PC-9 (cell line): ENCODE results near the gene EIF4EBP3. TPM values are rescaled to one million over a fixed set of nuclear protein-coding genes. Genes with fewer than 3 reads are reported as not detected.

Experiments used
- BruUV-seq: library from RNA; stranded (reverse); fragments of 400-500 nt; replicated peaks from 2 replicates; lab custom pipeline; 2021; lab: Mats Ljungman, UMichigan
- CTCF ChIA-PET: fragments of 300-600 bp; sonication (Branson Sonifier 250); formaldehyde crosslinking; loops from one replicate; lab custom pipeline; 2022; ENCODE audit warnings: antibody characterized with exemption; lab: Charles Lee
- POLR2A ChIA-PET: fragments of 300-600 bp; sonication (Branson Sonifier 250); formaldehyde crosslinking; loops from one replicate; lab custom pipeline; 2022; ENCODE audit warnings: antibody characterized with exemption; ENCODE audit not compliant: unreplicated experiment; lab: Charles Lee
- DNase-seq, 2 experiments: peaks; one replicate each; pipeline versions ENCODE4 v3.0.0 to v3.0.0-alpha.2; 2015 to 2022; ENCODE audit warnings: mixed read lengths in 1 of 2
- H2AFZ ChIP-seq: fragments of 200-600 bp; sonication (generic); 2 replicates; pipeline ENCODE4 v1.8.1; 2017; ENCODE audit warnings: antibody characterized with exemption
- H3F3A ChIP-seq: fragments of 200-600 bp; sonication (generic); 2 replicates; pipeline ENCODE4 v1.8.1; 2017; ENCODE audit warnings: antibody characterized with exemption, mild to moderate bottlenecking, low read depth; ENCODE audit not compliant: insufficient read depth
- H3K27ac ChIP-seq: fragments of 200-600 bp; sonication (generic); 2 replicates; pipeline ENCODE4 v1.6.1; 2016; ENCODE audit warnings: mixed run types
- H3K27me3 ChIP-seq: fragments of 200-600 bp; sonication (generic); 2 replicates; pipeline ENCODE4 v1.6.1; 2016; ENCODE audit warnings: low read depth, mixed run types; ENCODE audit not compliant: insufficient read depth
- H3K36me3 ChIP-seq: fragments of 200-600 bp; sonication (generic); 2 replicates; pipeline ENCODE4 v1.6.1; 2016; ENCODE audit warnings: low read depth, mixed run types
- H3K4me1 ChIP-seq: fragments of 200-600 bp; sonication (generic); replicated peaks from 2 replicates; pipeline ENCODE4 v1.6.1; 2016; ENCODE audit warnings: mixed run types; ENCODE audit not compliant: insufficient read depth
- H3K4me2 ChIP-seq: fragments of 200-600 bp; sonication (generic); 2 replicates; pipeline ENCODE4 v1.6.1; 2017; ENCODE audit warnings: mixed run types
- H3K4me3 ChIP-seq: fragments of 200-600 bp; sonication (generic); 2 replicates; pipeline ENCODE4 v1.6.1; 2016; ENCODE audit warnings: mixed run types
- H3K79me2 ChIP-seq: fragments of 200-600 bp; sonication (generic); 2 replicates; pipeline ENCODE4 v1.6.1; 2017; ENCODE audit warnings: low read depth, mixed run types
- H3K9me2 ChIP-seq: fragments of 200-600 bp; sonication (generic); 2 replicates; pipeline ENCODE4 v1.8.1; 2017; ENCODE audit warnings: mild to moderate bottlenecking; ENCODE audit not compliant: insufficient read depth
- H3K9me3 ChIP-seq: fragments of 200-600 bp; sonication (generic); 2 replicates; pipeline ENCODE4 v1.8.1; 2016; ENCODE audit warnings: low read depth; ENCODE audit not compliant: insufficient read depth
- H4K20me1 ChIP-seq: fragments of 200-600 bp; sonication (generic); 2 replicates; pipeline ENCODE4 v1.8.1; 2017; ENCODE audit not compliant: insufficient read depth
- EZH2 ChIP-seq: fragments of 200-600 bp; sonication (generic); IDR thresholded peaks from 2 replicates; pipeline ENCODE4 v1.8.0; 2017; ENCODE audit warnings: antibody characterized with exemption, low read depth
- intact Hi-C: fragments of 100-400 bp; cut with micrococcal nuclease; formaldehyde crosslinking; loops from one replicate; pipeline ENCODE4 v1.10.0; 2022; ENCODE audit not compliant: unreplicated experiment
- microRNA-seq: library from miRNA; unstranded; fragments of <30 nt; microRNA quantifications from one replicate; pipeline ENCODE4 v1.2.0, GENCODE V29; 2021; ENCODE audit warnings: borderline number of aligned reads, borderline replicate concordance
- total RNA-seq: library from RNA; stranded (reverse); gene quantifications from 2 replicates; pipeline ENCODE4 v1.2.3, GENCODE V29; 2021
- TF ChIP-seq, protein P1 (sequence below): fragments of 200-600 bp; sonication (generic); conservative IDR thresholded peaks from 2 replicates; pipeline ENCODE4 v1.6.1; 2017; ENCODE audit warnings: mixed run types, antibody characterized with exemption, mild to moderate bottlenecking, moderate library complexity

The EIF4EBP3 gene
- total RNA-seq, 1 experiment from 2014 or later, result 5.6 TPM

DNA sequence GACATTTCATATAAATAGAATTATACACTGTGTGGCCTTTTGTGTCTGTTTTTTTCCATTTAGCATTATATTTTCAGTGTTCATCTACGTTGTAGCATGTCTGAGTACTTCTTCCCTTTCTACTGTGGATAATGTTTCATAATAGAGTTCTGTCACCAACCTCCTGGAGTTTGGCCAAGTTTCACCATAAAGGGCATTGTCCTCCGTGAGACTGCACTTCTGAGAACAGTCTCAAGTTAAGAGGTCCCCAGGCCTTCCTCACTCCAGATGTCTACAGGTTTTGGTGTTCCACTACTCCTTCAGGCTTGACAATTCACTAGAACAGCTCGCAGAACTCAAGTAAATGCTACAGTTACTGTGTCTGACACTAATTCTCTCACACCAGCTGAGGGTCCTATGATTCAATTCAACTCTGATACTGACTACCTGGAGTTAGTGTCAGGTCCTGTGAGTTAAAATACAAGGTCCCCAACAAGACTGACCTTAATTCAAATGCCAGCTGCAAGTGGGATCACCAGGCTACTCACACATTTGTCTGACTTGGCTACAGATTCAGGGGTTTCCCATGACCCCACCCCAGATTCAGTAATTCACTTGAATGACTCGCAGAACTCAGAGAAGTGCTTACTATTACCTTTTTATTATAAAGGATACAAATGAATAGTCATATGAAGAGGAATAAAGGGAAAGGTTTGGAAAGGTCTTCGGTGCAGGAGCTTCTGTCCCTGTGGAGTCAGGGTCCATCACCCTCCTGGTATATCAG is 48.3 kb downstream of the EIF4EBP3 start:
- peak; percentile 25 to 44 for DNase-seq
- POLR2A ChIA-PET, result no interaction called here

DNA sequence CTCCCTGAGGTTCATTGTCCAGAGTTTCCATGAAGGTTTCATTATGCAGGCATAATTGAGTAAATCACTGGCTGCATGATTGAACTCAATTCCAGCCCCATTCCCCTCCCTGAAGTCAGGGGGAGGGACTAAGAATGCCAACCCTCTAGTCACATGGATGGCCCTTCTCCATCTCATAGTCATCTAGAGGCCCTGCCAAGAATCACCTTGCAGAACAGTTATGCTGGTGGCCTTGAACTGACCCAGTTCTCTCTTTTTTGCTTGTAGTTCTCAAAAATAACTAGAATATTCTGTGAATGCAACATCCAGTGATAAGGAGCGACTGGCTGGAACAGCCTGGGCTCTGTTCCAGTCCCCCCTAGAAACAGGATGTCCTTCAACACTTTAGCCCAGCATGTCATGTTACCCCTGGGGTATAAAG is 48.9 kb downstream of the EIF4EBP3 start:
- ChIA-PET CTCF (interaction anchor here (0.7 kb wide), 1 partner anchor 26 kb away, joined by 3 read pairs; no protein-coding TSS in a partner anchor), POLR2A (no interaction called here)
- Histone ChIP-seq H2AFZ (no peak overlapping the region), H3K4me1 (no peaks in the 10 kb centered on the region), H3K36me3 (no peaks in the 10 kb centered on the region), H3K27me3 (no peaks in the 10 kb centered on the region), H4K20me1 (no peaks in the 10 kb centered on the region), H3K4me3 (no peak overlapping the region), H3K9me2 (no peaks in the 10 kb centered on the region), H3F3A (no peaks in the 10 kb centered on the region), H3K79me2 (no peaks in the 10 kb centered on the region), H3K4me2 (no peak overlapping the region), H3K27ac (no peak overlapping the region), H3K9me3 (no peaks in the 10 kb centered on the region)
- intact Hi-C loops, result no loop called here
- BruUV-seq, result no TSS peak
- no peak for TF ChIP-seq EZH2
- TF ChIP-seq, protein P1, sequence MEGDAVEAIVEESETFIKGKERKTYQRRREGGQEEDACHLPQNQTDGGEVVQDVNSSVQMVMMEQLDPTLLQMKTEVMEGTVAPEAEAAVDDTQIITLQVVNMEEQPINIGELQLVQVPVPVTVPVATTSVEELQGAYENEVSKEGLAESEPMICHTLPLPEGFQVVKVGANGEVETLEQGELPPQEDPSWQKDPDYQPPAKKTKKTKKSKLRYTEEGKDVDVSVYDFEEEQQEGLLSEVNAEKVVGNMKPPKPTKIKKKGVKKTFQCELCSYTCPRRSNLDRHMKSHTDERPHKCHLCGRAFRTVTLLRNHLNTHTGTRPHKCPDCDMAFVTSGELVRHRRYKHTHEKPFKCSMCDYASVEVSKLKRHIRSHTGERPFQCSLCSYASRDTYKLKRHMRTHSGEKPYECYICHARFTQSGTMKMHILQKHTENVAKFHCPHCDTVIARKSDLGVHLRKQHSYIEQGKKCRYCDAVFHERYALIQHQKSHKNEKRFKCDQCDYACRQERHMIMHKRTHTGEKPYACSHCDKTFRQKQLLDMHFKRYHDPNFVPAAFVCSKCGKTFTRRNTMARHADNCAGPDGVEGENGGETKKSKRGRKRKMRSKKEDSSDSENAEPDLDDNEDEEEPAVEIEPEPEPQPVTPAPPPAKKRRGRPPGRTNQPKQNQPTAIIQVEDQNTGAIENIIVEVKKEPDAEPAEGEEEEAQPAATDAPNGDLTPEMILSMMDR, result no peak
- DNase-seq, result no peak

More for the DNA sequence above, 48.3 kb downstream of the EIF4EBP3 start:
- Histone ChIP-seq H4K20me1 (no peaks in the 10 kb centered on the region), H2AFZ (no peak overlapping the region), H3K27me3 (no peaks in the 10 kb centered on the region), H3K36me3 (no peaks in the 10 kb centered on the region), H3K9me3 (no peaks in the 10 kb centered on the region), H3F3A (no peaks in the 10 kb centered on the region), H3K27ac (no peak overlapping the region), H3K79me2 (no peaks in the 10 kb centered on the region), H3K4me2 (no peak overlapping the region), H3K4me3 (no peak overlapping the region), H3K4me1 (no peaks in the 10 kb centered on the region), H3K9me2 (no peaks in the 10 kb centered on the region)
- CTCF ChIA-PET, result interaction anchor here (0.5 to 0.7 kb wide), 2 partner anchors 25 to 27 kb away, joined by 3 to 5 read pairs; no protein-coding TSS in a partner anchor
- intact Hi-C loops, result no loop called here
- BruUV-seq, result no TSS peak
- no peak for TF ChIP-seq EZH2
- TF ChIP-seq, protein P1, result no peak

DNA sequence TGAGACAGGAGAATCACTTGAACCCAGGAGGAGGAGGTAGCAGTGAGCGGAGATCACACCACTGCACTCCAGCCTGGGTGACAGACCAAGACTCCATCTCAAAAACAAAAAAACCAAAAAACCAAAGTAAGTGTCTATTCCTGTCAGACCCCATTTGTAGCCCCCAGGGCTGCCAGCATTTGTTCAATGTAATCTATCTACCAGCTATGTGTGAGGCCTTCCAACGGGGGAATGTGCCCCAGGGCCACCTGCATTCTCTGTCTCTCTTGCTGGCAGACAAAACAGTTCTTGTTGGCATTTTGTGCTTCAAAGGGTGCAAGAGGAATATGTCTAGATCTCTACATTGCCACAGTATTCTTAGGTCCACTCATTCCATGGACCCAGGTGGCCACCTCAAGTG is 51.4 kb downstream of the EIF4EBP3 start:
- CTCF ChIA-PET, result no interaction called here
- no TSS peak for BruUV-seq
- Histone ChIP-seq H3K27me3 (no peaks in the 10 kb centered on the region), H4K20me1 (no peaks in the 10 kb centered on the region), H3K4me2 (no peak overlapping the region), H3K4me3 (no peak overlapping the region), H3K9me2 (no peaks in the 10 kb centered on the region), H3K4me1 (peaks cover 7% of the 10 kb centered on the region; the same call in 1 of the 2 replicates), H3K36me3 (no peaks in the 10 kb centered on the region), H3K9me3 (peaks cover 6% of the 10 kb centered on the region; the same call in 1 of the 2 replicates), H3K79me2 (no peaks in the 10 kb centered on the region), H3F3A (no peaks in the 10 kb centered on the region), H2AFZ (no peak overlapping the region), H3K27ac (no peak overlapping the region)
- POLR2A ChIA-PET, result no interaction called here
- TF ChIP-seq, protein P1, result no peak
- no peak for TF ChIP-seq EZH2
- DNase-seq, result no peak
- intact Hi-C loops, result no loop called here

Small RNAs within 50 kb of the gene (microRNA-seq; reads per million reads assigned to microRNA genes)
- not detected for gene MIR6831

Other genes with a start within 250 kb of the EIF4EBP3 start
- gene PFDN1, start 244.6 kb upstream of the EIF4EBP3 start, total RNA-seq, result 62.7 and 69.1 TPM in 2 replicates
- 8.5 and 9.0 TPM in 2 replicates for gene HBEGF, start 201.1 kb upstream of the EIF4EBP3 start, total RNA-seq
- gene SLC4A9, start 187.5 kb upstream of the EIF4EBP3 start, total RNA-seq, result 0.20 and 0.53 TPM in 2 replicates
- gene ANKHD1, start 145.8 kb upstream of the EIF4EBP3 start, total RNA-seq, result 90.7 and 109 TPM in 2 replicates
- gene SRA1, start 9.8 kb downstream of the EIF4EBP3 start, total RNA-seq, result 30.5 and 36.1 TPM in 2 replicates
- 23.4 and 26.0 TPM in 2 replicates for gene APBB3, start 16.9 kb downstream of the EIF4EBP3 start, total RNA-seq
- 44.2 and 66.2 TPM in 2 replicates for gene SLC35A4, start 17.2 kb downstream of the EIF4EBP3 start, total RNA-seq
- 0.35 and 0.81 TPM in 2 replicates for gene CD14, start 85.5 kb downstream of the EIF4EBP3 start, total RNA-seq
- gene TMCO6, start 91.8 kb downstream of the EIF4EBP3 start, total RNA-seq, result 12.1 and 25.2 TPM in 2 replicates
- gene NDUFA2, start 100.0 kb downstream of the EIF4EBP3 start, total RNA-seq, result 69.7 and 72.7 TPM in 2 replicates
- 74.2 and 86.7 TPM in 2 replicates for gene IK, start 100.2 kb downstream of the EIF4EBP3 start, total RNA-seq
- 37.9 and 39.2 TPM in 2 replicates for gene WDR55, start 117.2 kb downstream of the EIF4EBP3 start, total RNA-seq
- gene DND1, start 125.9 kb downstream of the EIF4EBP3 start, total RNA-seq, result 1.2 and 2.0 TPM in 2 replicates
- 52.0 and 64.3 TPM in 2 replicates for gene HARS1, start 143.7 kb downstream of the EIF4EBP3 start, total RNA-seq
- gene HARS2, start 143.8 kb downstream of the EIF4EBP3 start, total RNA-seq, result 28.8 and 31.1 TPM in 2 replicates
- gene ZMAT2, start 152.8 kb downstream of the EIF4EBP3 start, total RNA-seq, result 53.5 and 60.1 TPM in 2 replicates
- not detected in 2 replicates for gene PCDHA1, start 238.5 kb downstream of the EIF4EBP3 start, total RNA-seq
- gene PCDHA2, start 247.2 kb downstream of the EIF4EBP3 start, total RNA-seq, result not detected in 2 replicates